ENCODE measurements around the gene ZNHIT1.

ZNHIT1 gene

GRCh38 chr7:101269664-101270063, 51.7 kb downstream of the ZNHIT1 start:
- no peak for DNase-seq (ENCODE audit: low read depth)

DNA sequence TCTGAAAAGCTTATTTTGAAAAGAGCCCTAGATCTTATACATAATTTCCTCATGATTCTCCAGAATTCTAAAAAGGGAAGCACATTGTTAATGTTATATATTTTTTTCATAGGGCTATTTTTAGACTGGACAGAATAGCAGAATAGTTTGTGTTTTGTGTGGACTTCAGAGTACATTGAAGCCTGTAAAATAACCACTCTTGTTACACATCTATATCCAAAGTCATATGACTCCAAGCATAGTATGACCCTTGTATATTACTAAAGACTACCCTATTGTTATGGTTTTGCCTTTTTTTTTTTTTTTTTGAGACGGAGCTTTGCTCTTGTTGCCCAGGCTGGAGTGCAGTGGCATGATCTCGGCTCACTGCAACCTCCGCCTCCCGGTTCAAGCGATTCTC, 53.1 kb downstream of the ZNHIT1 start:
- no peak for DNase-seq (ENCODE audit: low read depth)
- H3K4me3 ChIP-seq (ENCODE audit: low read depth, low read length): no peak overlapping the region
- no peak for TF ChIP-seq CTCF (conservative IDR thresholded peaks at IDR 0.05; ENCODE audit: low read depth, low read length)

More at GRCh38 chr7:101269664-101270063, 51.7 kb downstream of the ZNHIT1 start:
- H3K4me3 ChIP-seq (ENCODE audit: low read depth, low read length): no peak overlapping the region
- no peak for TF ChIP-seq CTCF (conservative IDR thresholded peaks at IDR 0.05; ENCODE audit: low read depth, low read length)

- no peak for DNase-seq (ENCODE audit: low read depth)
- TF ChIP-seq CTCF (conservative IDR thresholded peaks at IDR 0.05; ENCODE audit: low read depth, low read length): no peak
- no peak overlapping the region for H3K4me3 ChIP-seq (ENCODE audit: low read depth, low read length)
Measured at GRCh38 chr7:101273206-101273605, 55.2 kb downstream of the ZNHIT1 start.

Data from choroid plexus epithelial cell (primary cell).